SH-SY5Y (cell line): ENCODE results near the gene NCKAP5.

Experiments used
- GATA2 ChIP-seq: IDR thresholded peaks from 2 replicates; pipeline ENCODE4 v1.6.1; 2011; ENCODE audit warnings: mild to moderate bottlenecking, low read depth, low read length
- GATA3 ChIP-seq: IDR thresholded peaks from 2 replicates; pipeline ENCODE4 v1.6.1; 2011; ENCODE audit warnings: low read depth, mild to moderate bottlenecking, low read length, moderate library complexity

NCKAP5 gene

GRCh38 chr2:133523406-133523805 lies 44.9 kb downstream of the NCKAP5 start:
- TF ChIP-seq GATA2 (no peak), GATA3 (no peak)

- TF ChIP-seq GATA2 (no peak), GATA3 (no peak)
These were observed 46.1 kb downstream of the NCKAP5 start for GRCh38 chr2:133522204-133522603.

GRCh38 chr2:133521146-133521745 lies 47.0 kb downstream of the NCKAP5 start:
- no peak for TF ChIP-seq GATA2
- no peak for TF ChIP-seq GATA3

- TF ChIP-seq GATA2, result no peak
- TF ChIP-seq GATA3, result no peak
These were observed 49.4 kb downstream of the NCKAP5 start for GRCh38 chr2:133518700-133519344.

- no peak for TF ChIP-seq GATA2
- no peak for TF ChIP-seq GATA3
These were observed 50.4 kb downstream of the NCKAP5 start for GRCh38 chr2:133517876-133518275.

- no peak for TF ChIP-seq GATA3
- no peak for TF ChIP-seq GATA2
These were observed 51.7 kb downstream of the NCKAP5 start for GRCh38 chr2:133516405-133517026.

GRCh38 chr2:133515271-133515670 lies 53.0 kb downstream of the NCKAP5 start:
- TF ChIP-seq GATA3 (no peak), GATA2 (no peak)

- TF ChIP-seq GATA3, result no peak
- no peak for TF ChIP-seq GATA2
These were observed 54.4 kb downstream of the NCKAP5 start for GRCh38 chr2:133513893-133514292.

- TF ChIP-seq GATA3 (no peak), GATA2 (no peak)
These were observed 56.1 kb downstream of the NCKAP5 start for GRCh38 chr2:133512121-133512520.

- TF ChIP-seq GATA2, result no peak
- TF ChIP-seq GATA3, result no peak
These were observed 56.6 kb downstream of the NCKAP5 start for GRCh38 chr2:133511679-133512078.

GRCh38 chr2:133509777-133510176 lies 58.5 kb downstream of the NCKAP5 start:
- no peak for TF ChIP-seq GATA3
- no peak for TF ChIP-seq GATA2

- no peak for TF ChIP-seq GATA2
- TF ChIP-seq GATA3, result no peak
These were observed 59.6 kb downstream of the NCKAP5 start for GRCh38 chr2:133508546-133509165.

- TF ChIP-seq GATA3 (no peak), GATA2 (no peak)
These were observed 61.3 kb downstream of the NCKAP5 start for GRCh38 chr2:133506996-133507395.
